ENCODE data around the gene GOPC.

DNA sequence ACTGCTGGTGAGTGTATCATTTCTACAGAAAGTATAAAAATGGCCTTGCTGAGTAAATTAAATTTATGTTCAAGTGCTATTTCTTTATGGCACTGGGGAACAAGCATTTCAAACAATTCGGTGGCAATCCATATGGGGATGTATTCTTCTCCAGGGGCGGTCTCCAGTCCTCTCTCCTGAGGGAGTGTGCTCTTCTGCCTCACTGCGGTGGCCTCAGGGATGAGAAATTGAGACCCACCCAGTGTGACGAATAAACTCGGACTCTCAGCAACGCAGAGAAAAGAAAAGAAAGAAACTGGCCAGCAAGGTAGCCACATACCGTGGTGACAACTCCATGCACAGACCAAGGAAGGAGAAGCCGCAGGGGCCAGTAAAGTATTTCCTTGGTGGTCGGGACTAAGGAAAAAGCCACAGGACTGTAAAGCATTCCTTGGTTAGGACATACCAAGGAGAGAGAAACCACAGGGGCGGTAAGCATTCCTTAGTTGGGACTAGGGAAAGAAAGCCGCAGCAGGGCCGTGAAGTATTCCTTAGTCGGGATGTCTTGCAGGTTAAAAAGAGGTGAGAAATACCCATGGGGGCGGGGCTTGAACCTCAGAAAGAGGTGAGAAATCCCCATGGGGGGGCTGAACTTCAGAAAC, 13.6 kb upstream of the GOPC start:
- TF ChIP-seq CTCF (IDR thresholded peaks at IDR 0.05) (no peak), POLR2AphosphoS5 (IDR thresholded peaks at IDR 0.05) (no peak), POLR2A (IDR thresholded peaks at IDR 0.05) (no peak)

Measured in breast epithelium (tissue), 3 donors.